H1 (cell line): ENCODE data around the gene TCHP. TPM values are rescaled to one million over a fixed set of nuclear protein-coding genes. Genes with fewer than 3 reads are reported as not detected.

Experiments
- CTCF ChIA-PET: fragments of 300-600 bp; sonication (Branson Sonifier 250); formaldehyde crosslinking; loops from one replicate; lab custom pipeline; 2021; ENCODE audit not compliant: partially characterized antibody; lab: Charles Lee
- POLR2A ChIA-PET: fragments of 300-600 bp; sonication (Branson Sonifier 250); formaldehyde crosslinking; loops from one replicate; lab custom pipeline; 2021; ENCODE audit warnings: inconsistent platforms; ENCODE audit not compliant: partially characterized antibody; lab: Charles Lee
- DNase-seq, 2 experiments: peaks; one replicate each; pipeline versions ENCODE4 v3.0.0 to v3.0.0-alpha.2; 2010 to 2022; ENCODE audit warnings: low spot score in 2 of 2, low read depth in 1 of 2, mixed read lengths in 1 of 2
- FAIRE-seq: peaks from 2 replicates; lab custom pipeline; 2011; peaks lifted over from hg19 to GRCh38; lab: Jason Lieb, UNC
- H2AFZ ChIP-seq: 2 replicates; pipeline ENCODE4 v1.8.1; 2012; ENCODE audit warnings: low read length, inconsistent platforms
- H2AK5ac ChIP-seq: 2 replicates; pipeline ENCODE4 v1.6.1; 2013; ENCODE audit warnings: low read depth, low read length
- H2BK120ac ChIP-seq: replicated peaks from 2 replicates; pipeline ENCODE3; 2013; ENCODE audit warnings: low read depth, low read length, inconsistent platforms
- H2BK12ac ChIP-seq: 2 replicates; pipeline ENCODE4 v1.6.1; 2013; ENCODE audit warnings: low read depth, low read length
- H2BK15ac ChIP-seq: 2 replicates; pipeline ENCODE4 v1.6.1; 2013; ENCODE audit warnings: low read length
- H2BK20ac ChIP-seq: 2 replicates; pipeline ENCODE4 v1.6.1; 2013; ENCODE audit warnings: low read length
- H2BK5ac ChIP-seq: 2 replicates; pipeline ENCODE4 v1.6.1; 2013; ENCODE audit warnings: low read depth, low read length
- H3K14ac ChIP-seq: 2 replicates; pipeline ENCODE4 v1.6.1; 2013; ENCODE audit warnings: inconsistent platforms; ENCODE audit not compliant: insufficient read length
- H3K18ac ChIP-seq: 2 replicates; pipeline ENCODE4 v1.6.1; 2013; ENCODE audit warnings: low read length; ENCODE audit errors: extremely low read depth
- H3K23ac ChIP-seq: 2 replicates; pipeline ENCODE4 v1.6.1; 2013; ENCODE audit warnings: inconsistent platforms; ENCODE audit not compliant: insufficient read length
- H3K23me2 ChIP-seq: 2 replicates; pipeline ENCODE4 v1.6.1; 2013; ENCODE audit warnings: low read depth, low read length
- H3K27ac ChIP-seq: 2 replicates; pipeline ENCODE4 v1.6.1; 2011; ENCODE audit warnings: low read depth, low read length, inconsistent platforms
- H3K27me3 ChIP-seq, 4 experiments: replicated peaks in 1 of 4; 1 replicate in 1 of 4; 2 replicates in 3 of 4; pipeline versions ENCODE4 v1.6.1 to v1.8.1; 2011 to 2013; ENCODE audit warnings: low read length in 3 of 4, mild to moderate bottlenecking in 3 of 4, inconsistent platforms in 2 of 4, mixed read lengths in 2 of 4, moderate library complexity in 1 of 4; ENCODE audit not compliant: control insufficient read depth in 3 of 4, insufficient read depth in 3 of 4; ENCODE audit errors: extremely low read depth in 1 of 4
- H3K36me3 ChIP-seq, 4 experiments: 2 replicates each; pipeline versions ENCODE4 v1.6.1 to v1.8.1; 2011 to 2013; ENCODE audit warnings: mild to moderate bottlenecking in 4 of 4, low read length in 3 of 4, moderate library complexity in 2 of 4, control low read depth in 1 of 4, inconsistent platforms in 1 of 4; ENCODE audit not compliant: insufficient read depth in 4 of 4, control insufficient read depth in 2 of 4
- H3K4ac ChIP-seq: replicated peaks from 2 replicates; pipeline ENCODE3; 2013; ENCODE audit warnings: low read length, low read depth, mixed read lengths, inconsistent platforms; ENCODE audit not compliant: insufficient read length
- H3K4me1 ChIP-seq, 4 experiments: replicated peaks in 1 of 4; 1 replicate in 1 of 4; 2 replicates in 3 of 4; pipeline versions ENCODE4 v1.6.1 to v1.8.1; 2011 to 2013; ENCODE audit warnings: low read length in 3 of 4, inconsistent platforms in 2 of 4, mixed read lengths in 1 of 4; ENCODE audit not compliant: insufficient read depth in 4 of 4, control insufficient read depth in 3 of 4
- H3K4me2 ChIP-seq, 2 experiments: 2 replicates each; pipeline versions ENCODE4 v1.6.1 to v1.8.1; 2011 to 2013; ENCODE audit warnings: low read depth in 2 of 2, low read length in 2 of 2, control low read depth in 1 of 2, inconsistent platforms in 1 of 2, mild to moderate bottlenecking in 1 of 2; ENCODE audit not compliant: insufficient read depth in 1 of 2
- H3K4me3 ChIP-seq, 4 experiments: fragments of 200-600, 300-600 bp in 1 of 4; sonication (generic), shearing (Covaris generic), sonication (Bioruptor Twin) in 1 of 4; 2 replicates each; pipeline versions ENCODE4 v1.5.1 to v1.8.1; 2011 to 2016; ENCODE audit warnings: low read length in 4 of 4, low read depth in 3 of 4, control low read depth in 2 of 4, inconsistent platforms in 2 of 4, mild to moderate bottlenecking in 2 of 4, mixed read lengths in 1 of 4, moderate library complexity in 1 of 4; ENCODE audit not compliant: insufficient read depth in 2 of 4; ENCODE audit errors: extremely low read depth in 1 of 4
- H3K56ac ChIP-seq: replicated peaks from 2 replicates; pipeline ENCODE3; 2013; ENCODE audit warnings: low read depth, mild to moderate bottlenecking, mixed read lengths, low read length, inconsistent platforms; ENCODE audit not compliant: insufficient read length
- H3K79me1 ChIP-seq: 2 replicates; pipeline ENCODE4 v1.6.1; 2013; ENCODE audit warnings: low read depth, low read length, control low read depth
- H3K79me2 ChIP-seq, 2 experiments: 2 replicates each; pipeline versions ENCODE4 v1.6.1 to v1.8.1; 2012 to 2013; ENCODE audit warnings: low read length in 2 of 2, mild to moderate bottlenecking in 2 of 2, inconsistent platforms in 1 of 2; ENCODE audit not compliant: insufficient read depth in 2 of 2, control insufficient read depth in 1 of 2
- H3K9ac ChIP-seq, 4 experiments: replicated peaks in 1 of 4; 1 replicate in 1 of 4; 2 replicates in 3 of 4; pipeline versions ENCODE4 v1.6.1 to v1.8.1; 2011 to 2013; ENCODE audit warnings: low read depth in 3 of 4, low read length in 3 of 4, control low read depth in 2 of 4, mild to moderate bottlenecking in 2 of 4, moderate library complexity in 2 of 4, inconsistent platforms in 1 of 4; ENCODE audit errors: extremely low read depth in 1 of 4
- H3K9me3 ChIP-seq, 2 experiments: 2 replicates each; pipeline versions ENCODE4 v1.6.1 to v1.8.1; 2012 to 2013; ENCODE audit warnings: mild to moderate bottlenecking in 2 of 2, moderate library complexity in 2 of 2, control low read depth in 1 of 2, inconsistent platforms in 1 of 2, low read depth in 1 of 2, low read length in 1 of 2, mixed read lengths in 1 of 2; ENCODE audit not compliant: insufficient read depth in 2 of 2
- H4K20me1 ChIP-seq, 2 experiments: replicated peaks in 1 of 2; 2 replicates each; pipeline versions ENCODE3 to v1.8.1; 2011 to 2013; ENCODE audit warnings: inconsistent platforms in 2 of 2, low read length in 2 of 2, mild to moderate bottlenecking in 1 of 2; ENCODE audit not compliant: insufficient read depth in 2 of 2, control insufficient read depth in 1 of 2
- H4K5ac ChIP-seq: 2 replicates; pipeline ENCODE4 v1.6.1; 2013; ENCODE audit warnings: low read length, low read depth, mixed read lengths, inconsistent platforms; ENCODE audit not compliant: insufficient read length
- H4K8ac ChIP-seq: 2 replicates; pipeline ENCODE4 v1.8.0; 2013; ENCODE audit warnings: mild to moderate bottlenecking, moderate library complexity, low read length, inconsistent platforms; ENCODE audit not compliant: insufficient read depth; ENCODE audit errors: extremely low read depth
- H4K91ac ChIP-seq: replicated peaks from 2 replicates; pipeline ENCODE3; 2013; ENCODE audit warnings: low read length, mixed read lengths, inconsistent platforms; ENCODE audit not compliant: insufficient read length
- EGR1 ChIP-seq: IDR thresholded peaks from 2 replicates; pipeline ENCODE4 v1.6.1; 2011; ENCODE audit warnings: low read depth, low read length, borderline replicate concordance
- GABPA ChIP-seq: IDR thresholded peaks from 2 replicates; pipeline ENCODE4 v1.6.1; 2011; ENCODE audit warnings: mild to moderate bottlenecking, low read length, moderate library complexity, borderline replicate concordance; ENCODE audit not compliant: insufficient read depth
- PHF8 ChIP-seq: fragments of 200-600 bp; sonication (generic); conservative IDR thresholded peaks from 2 replicates; pipeline ENCODE4 v1.7.1; 2012; ENCODE audit warnings: low read depth, mild to moderate bottlenecking, inconsistent platforms, low read length, moderate library complexity
- POLR2A ChIP-seq, 2 experiments: IDR thresholded peaks; 1 replicate in 1 of 2; 2 replicates in 1 of 2; pipeline ENCODE4 v1.6.1; 2011; ENCODE audit warnings: low read depth in 2 of 2, low read length in 2 of 2, mild to moderate bottlenecking in 2 of 2; ENCODE audit errors: control extremely low read depth in 1 of 2
- RAD21 ChIP-seq, 2 experiments: IDR thresholded peaks in 1 of 2; conservative IDR thresholded peaks in 1 of 2; 2 replicates each; pipeline ENCODE4 v1.6.1; 2011; ENCODE audit warnings: low read depth in 2 of 2, low read length in 2 of 2, improper control_type of control experiment in 1 of 2, inconsistent platforms in 1 of 2, mild to moderate bottlenecking in 1 of 2, moderate library complexity in 1 of 2
- SIN3A ChIP-seq, 2 experiments: IDR thresholded peaks in 1 of 2; conservative IDR thresholded peaks in 1 of 2; 2 replicates each; pipeline ENCODE4 v1.6.1; 2011 to 2012; ENCODE audit warnings: low read length in 2 of 2, improper control_type of control experiment in 1 of 2, low read depth in 1 of 2, mild to moderate bottlenecking in 1 of 2
- SP1 ChIP-seq: IDR thresholded peaks from 2 replicates; pipeline ENCODE4 v1.6.1; 2011; ENCODE audit warnings: low read depth, low read length
- SUZ12 ChIP-seq: fragments of 200-600 bp; sonication (generic); IDR thresholded peaks from 2 replicates; pipeline ENCODE4 v1.6.1; 2012; ENCODE audit warnings: mild to moderate bottlenecking, inconsistent platforms, low read length, moderate library complexity, mixed read lengths
- YY1 ChIP-seq: IDR thresholded peaks from 2 replicates; pipeline ENCODE4 v1.6.1; 2011; ENCODE audit warnings: low read depth, mild to moderate bottlenecking, low read length
- WGBS, 2 experiments: shearing (Covaris generic) in 1 of 2; methylation state at CpG; one replicate each; pipeline versions ENCODE4 v1.1.6 to v1.1.7; 2013 to 2015; ENCODE audit warnings: low lambda C conversion rate in 2 of 2, mixed read lengths in 2 of 2, inconsistent platforms in 1 of 2, low coverage in 1 of 2, missing lambda C conversion rate in 1 of 2; ENCODE audit not compliant: insufficient replicate concordance in 2 of 2, insufficient coverage in 1 of 2, insufficient read length in 1 of 2; ENCODE audit errors: extremely low coverage in 1 of 2, missing lambda C conversion rate in 1 of 2; 5-methylcytosine and 5-hydroxymethylcytosine counted together
- polyA plus RNA-seq, 7 experiments: library from polyadenylated mRNA; depleted of rRNA in 3 of 7; stranded (reverse) in 5 of 7; unstranded in 2 of 7; fragments of >200 nt in 5 of 7; fragments of 200-250 nt in 2 of 7; gene quantifications; 1 replicate in 5 of 7; 2 replicates in 1 of 7; 4 replicates in 1 of 7; pipeline versions ENCODE4 v1.2.1 to v1.2.3, GENCODE V29; 2011 to 2013; ENCODE audit warnings: missing spikeins in 2 of 7, mixed read lengths in 2 of 7
- total RNA-seq: library from RNA; stranded (reverse); fragmentation: NEBNext Ultra II Directional; extraction: Animal tissue kit (Norgen Biotek cat#: 25700); gene quantifications from 2 replicates; pipeline ENCODE4 v1.2.1, GENCODE V29; 2021

TCHP gene
- total and polyA plus RNA-seq, 2 of the 8 experiments (the other 6 are each of a cell fraction or from before 2014, with no cell fraction given) = 2.8 to 4.5 TPM

DNA sequence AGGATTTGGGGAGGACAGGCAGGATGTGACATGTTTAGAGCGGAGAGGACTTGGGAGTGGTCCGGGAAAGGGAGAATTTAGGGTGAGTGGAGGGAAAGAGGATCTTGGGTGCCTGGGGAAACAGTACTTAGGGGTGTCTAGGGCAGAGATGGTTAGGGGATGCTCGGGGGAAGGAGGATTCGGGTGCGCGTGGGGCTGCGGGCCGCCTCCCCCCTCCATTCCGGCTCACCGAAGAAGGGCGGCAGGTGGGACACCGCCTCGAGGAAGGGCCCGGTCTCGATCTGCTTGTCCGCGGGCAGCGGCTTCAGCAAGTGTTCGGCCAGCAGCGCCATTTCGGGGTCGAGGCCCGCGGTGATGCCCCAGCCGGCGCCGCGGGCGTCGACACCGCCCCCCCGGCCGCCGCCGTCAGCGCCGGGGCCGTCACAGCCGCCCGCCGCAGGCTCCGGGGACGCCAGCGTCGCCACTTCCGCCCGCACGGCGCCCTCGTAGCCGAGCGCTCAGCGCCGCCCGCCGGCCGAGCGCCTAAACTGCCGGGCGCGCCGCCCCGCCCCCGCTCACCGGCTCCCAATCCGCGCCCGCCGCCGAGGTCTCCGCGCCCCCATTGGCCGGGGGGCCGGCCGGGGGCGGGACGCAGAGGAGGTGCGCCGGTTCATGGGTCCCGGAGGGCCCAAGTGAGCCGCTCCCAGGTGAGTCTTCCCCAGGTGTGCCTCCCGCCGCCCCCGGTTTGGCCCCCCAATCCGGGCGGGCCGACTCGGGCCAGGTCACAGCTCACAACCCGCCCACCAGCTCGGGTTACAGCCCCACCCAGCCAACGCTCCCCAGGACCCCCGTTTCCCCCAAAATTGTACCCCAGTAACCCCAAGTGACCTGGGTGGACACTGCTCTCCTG is 19.8 kb upstream of the TCHP start, which contains the start of gene GLTP:
TSS of gene GLTP (minus strand) at position 499 of the 889 bp plus-strand sequence. CDS start at position 332, 167 bp downstream.
- Histone ChIP-seq H3K14ac (peak within 1 kb of the TSS; percentile 24), H3K79me1 (peaks cover 3% of the 10 kb centered on the region; the same call in 1 of the 2 replicates), H4K20me1 (peaks cover 0 to 7% of the 10 kb centered on the region in 2 experiments), H3K23ac (no peak within 1 kb of the TSS), H3K79me2 (peaks cover 0 to 20% of the 10 kb centered on the region in 2 experiments; a peak in 2 of 4 replicates), H3K36me3 (no peaks in the 10 kb centered on the region), H4K5ac (peak within 1 kb of the TSS; percentile 44), H3K4me1 (peaks cover 11 to 29% (median 14%) of the 10 kb centered on the region in 4 experiments), H3K18ac (no peak within 1 kb of the TSS; the same call in 1 of the 2 replicates), H3K27me3 (no peaks in the 10 kb centered on the region; a peak in 1 of 7 replicates), H2BK15ac (0 out of 2 replicates have a peak within 1 kb of the TSS, but pooled peaks have one; percentile 1), H3K4me3 (peak within 1 kb of the TSS; percentile 72 to 93 (median 82)), H3K56ac (peak within 1 kb of the TSS; percentile 64), H3K4me2 (peak within 1 kb of the TSS; percentile 99 to 100), H2AK5ac (peak within 1 kb of the TSS; percentile 87), H2AFZ (peak within 1 kb of the TSS; percentile 87), H2BK5ac (peak within 1 kb of the TSS; percentile 88), H3K4ac (peak within 1 kb of the TSS; percentile 19), H2BK20ac (0 out of 2 replicates have a peak within 1 kb of the TSS, but pooled peaks have one; percentile 43), H4K8ac (peak within 1 kb of the TSS; percentile 28; the same call in 1 of the 2 replicates), H3K27ac (peak within 1 kb of the TSS; percentile 43; the same call in 1 of the 2 replicates), H2BK120ac (peak within 1 kb of the TSS; percentile 99), H4K91ac (peak within 1 kb of the TSS; percentile 94), H2BK12ac (peak within 1 kb of the TSS; percentile 41), H3K9ac (peak within 1 kb of the TSS; percentile 40 to 83 (median 64)), H3K23me2 (peaks cover 14% of the 10 kb centered on the region), H3K9me3 (no peaks in the 10 kb centered on the region)
- WGBS, 2 experiments = 1% methylated on average over 9 of the region's 92 CpGs; no CpG with 5 or more reads in 1 of the 2 experiments
- no peak for FAIRE-seq
- DNase-seq = peak; percentile 44 to 91
- POLR2A ChIA-PET = interaction anchor here (1.0 to 2.2 kb wide), 2 partner anchors 14 to 78 kb away, joined by 4 to 8 read pairs; no protein-coding TSS in a partner anchor
- CTCF ChIA-PET = interaction anchor here (1.3 to 3.3 kb wide), 6 partner anchors 9 to 75 kb away, joined by 3 to 37 read pairs (median 10); no protein-coding TSS in a partner anchor
- peak in 1 of 2 experiments; percentile 62; a peak in 1 of 3 replicates for TF ChIP-seq POLR2A (IDR thresholded peaks at IDR 0.05; ENCODE audit: control extremely low read depth in 1 of 2, low read depth in 2 of 2, low read length in 2 of 2)
- peak; percentile 50; the same call in 1 of the 2 replicates for TF ChIP-seq YY1
- TF ChIP-seq SIN3A (conservative IDR thresholded peaks at IDR 0.05 in 1 of 2, IDR thresholded peaks at IDR 0.05 in 1 of 2; ENCODE audit: low read depth in 1 of 2, low read length in 2 of 2) = peak in 1 of 2 experiments; percentile 35; a peak in 2 of 4 replicates
- TF ChIP-seq SP1 = peak; percentile 21; the same call in 1 of the 2 replicates
- TF ChIP-seq PHF8 = 0 out of 2 replicates have a peak, but pooled peaks have one; percentile 45
- TF ChIP-seq GABPA = peak; percentile 47; the same call in 1 of the 2 replicates
- TF ChIP-seq RAD21 (IDR thresholded peaks at IDR 0.05 in 1 of 2, conservative IDR thresholded peaks at IDR 0.05 in 1 of 2; ENCODE audit: low read depth in 2 of 2, low read length in 2 of 2) = peak; percentile 55 to 80
- TF ChIP-seq EGR1 = peak; percentile 90; the same call in 1 of the 2 replicates
- TF ChIP-seq SUZ12 = no peak
